Muscle layer of duodenum (tissue), 2 donors: Measurements from ENCODE around the gene GIPC1.

ENCODE experiments used
- H3K27ac ChIP-seq: one replicate; pipeline ENCODE4 v1.7.0; 2013; ENCODE audit warnings: mild to moderate bottlenecking, low read length
- H3K27me3 ChIP-seq: one replicate; pipeline ENCODE4 v1.7.0; 2013; ENCODE audit warnings: low read depth, mild to moderate bottlenecking, control low read depth, low read length
- H3K36me3 ChIP-seq, 2 donors: one replicate each; pipeline ENCODE4 v1.7.0; 2013; ENCODE audit warnings: low read length in 2 of 2, control low read depth in 1 of 2, mild to moderate bottlenecking in 1 of 2; ENCODE audit not compliant: insufficient read depth in 2 of 2, control insufficient read depth in 1 of 2
- H3K4me1 ChIP-seq, 2 donors: one replicate each; pipeline ENCODE4 v1.7.0; 2013; ENCODE audit warnings: low read length in 2 of 2, mild to moderate bottlenecking in 2 of 2, control low read depth in 1 of 2, moderate library complexity in 1 of 2; ENCODE audit not compliant: insufficient read depth in 2 of 2, control insufficient read depth in 1 of 2
- H3K4me3 ChIP-seq, 2 donors: one replicate each; pipeline ENCODE4 v1.7.0; 2013; ENCODE audit warnings: low read length in 2 of 2, low read depth in 1 of 2, mild to moderate bottlenecking in 1 of 2
- H3K9me3 ChIP-seq, 2 donors: one replicate each; pipeline ENCODE4 v1.7.0; 2013; ENCODE audit warnings: low read length in 2 of 2, control low read depth in 1 of 2, mild to moderate bottlenecking in 1 of 2; ENCODE audit not compliant: control insufficient read depth in 1 of 2
- donor health status: healthy.

GIPC1 gene

DNA sequence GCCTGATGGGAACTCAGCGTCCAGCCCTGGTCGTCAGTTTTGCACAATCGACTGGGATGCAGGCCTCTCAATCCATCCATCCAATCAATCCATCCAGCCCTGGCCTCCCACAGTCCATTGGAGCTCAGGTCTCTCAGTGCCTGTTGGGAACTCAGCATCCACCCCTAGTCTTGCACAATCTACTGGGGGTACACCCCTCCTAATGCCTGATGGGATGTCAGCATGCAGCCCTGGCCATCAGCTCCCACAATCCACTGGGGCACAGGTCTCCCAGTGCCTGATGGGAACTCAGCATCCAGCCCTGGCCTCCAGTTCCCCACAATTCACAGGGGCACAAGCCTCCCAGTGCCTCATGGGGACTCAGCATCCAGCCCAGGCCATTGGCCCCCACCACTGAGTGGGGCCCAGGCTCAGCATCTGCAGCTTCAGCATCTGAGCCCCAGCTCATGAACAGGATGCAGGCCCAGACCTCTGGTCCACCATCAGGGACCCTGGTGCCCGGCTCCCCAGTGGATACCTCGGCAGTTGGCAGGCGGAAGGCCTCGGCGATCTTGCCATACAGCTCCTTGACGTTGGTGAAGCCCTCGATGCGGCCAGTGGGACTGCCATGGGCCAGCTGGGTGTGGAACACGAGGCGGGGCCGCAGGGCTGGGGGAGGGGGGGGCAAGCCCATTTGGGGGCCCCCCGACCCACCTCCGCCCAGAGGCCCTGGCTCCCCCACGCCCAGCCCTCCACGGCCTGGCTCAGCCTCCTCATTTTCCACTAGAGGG, 13.6 kb downstream of the GIPC1 start:
- H3K4me1 ChIP-seq = peaks cover 0 to 18% of the 10 kb centered on the region in 2 donors
- H3K9me3 ChIP-seq = no peaks in the 10 kb centered on the region
- H3K27me3 ChIP-seq = no peaks in the 10 kb centered on the region
- no peak overlapping the region for H3K27ac ChIP-seq
- peaks cover 0 to 48% of the 10 kb centered on the region in 2 donors for H3K36me3 ChIP-seq
- no peak overlapping the region for H3K4me3 ChIP-seq

DNA sequence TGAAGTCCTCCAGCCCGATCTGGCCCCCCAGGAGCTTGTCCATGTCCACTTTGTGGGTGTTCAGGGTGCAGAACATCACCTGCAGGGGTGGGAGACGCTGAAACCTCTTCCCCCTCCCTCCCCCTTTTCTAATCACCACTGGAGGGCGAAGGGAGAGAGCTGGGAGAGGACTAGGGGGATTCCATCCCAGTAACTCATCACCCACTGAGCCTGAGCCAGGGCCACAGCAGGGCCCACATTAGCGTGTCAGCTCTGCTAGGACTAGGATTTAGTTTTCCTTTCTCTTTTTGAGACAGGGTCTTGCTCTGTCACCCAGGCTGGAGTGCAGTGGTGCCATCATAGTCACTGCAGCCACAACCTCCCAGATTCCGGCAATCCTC, 15.2 kb downstream of the GIPC1 start:
- Histone ChIP-seq H3K36me3 (peaks cover 0 to 42% of the 10 kb centered on the region in 2 donors), H3K4me1 (peaks cover 0 to 34% of the 10 kb centered on the region in 2 donors), H3K27me3 (peaks cover 3% of the 10 kb centered on the region), H3K9me3 (no peaks in the 10 kb centered on the region), H3K27ac (no peak overlapping the region), H3K4me3 (no peak overlapping the region)

DNA sequence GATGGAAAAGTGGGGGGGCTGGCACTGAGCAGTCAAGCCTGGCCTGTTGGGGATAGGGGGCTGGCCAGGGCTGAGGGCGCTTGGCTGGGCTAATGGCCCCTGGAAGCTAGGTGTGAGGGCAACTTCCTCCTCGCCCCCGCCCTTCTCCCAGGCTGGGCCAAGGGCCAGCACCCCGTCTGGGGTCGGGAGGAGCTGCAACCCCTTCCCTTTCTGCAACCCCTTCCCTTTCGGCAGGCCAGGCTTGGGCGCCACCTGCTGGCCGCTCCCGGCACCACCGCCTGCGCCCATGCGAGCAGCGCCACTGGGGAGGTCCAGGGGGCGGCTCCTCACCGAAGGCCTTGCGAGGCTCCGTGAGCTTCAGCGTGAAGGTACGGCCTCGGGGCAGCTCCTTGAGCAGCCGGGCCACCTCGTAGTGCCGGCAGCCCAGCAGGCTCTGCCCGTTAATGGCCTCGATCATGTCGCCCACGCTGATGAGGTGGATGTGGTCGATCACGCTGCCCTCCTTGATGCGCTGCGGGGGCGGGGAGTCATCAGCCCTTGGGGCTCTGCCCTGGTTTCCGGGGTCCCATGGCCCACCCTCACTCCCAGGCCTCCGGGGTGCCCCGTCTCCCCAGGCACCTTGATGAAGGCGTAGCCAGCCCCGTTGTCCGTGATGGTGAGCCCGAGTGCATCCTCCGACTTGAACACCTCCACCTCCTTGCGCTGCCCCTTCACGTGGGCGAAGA, 15.8 kb downstream of the GIPC1 start:
- Histone ChIP-seq H3K36me3 (peaks cover 0 to 42% of the 10 kb centered on the region in 2 donors), H3K27me3 (peaks cover 3% of the 10 kb centered on the region), H3K4me3 (no peak overlapping the region), H3K4me1 (peaks cover 0 to 39% of the 10 kb centered on the region in 2 donors), H3K9me3 (no peaks in the 10 kb centered on the region), H3K27ac (no peak overlapping the region)

DNA sequence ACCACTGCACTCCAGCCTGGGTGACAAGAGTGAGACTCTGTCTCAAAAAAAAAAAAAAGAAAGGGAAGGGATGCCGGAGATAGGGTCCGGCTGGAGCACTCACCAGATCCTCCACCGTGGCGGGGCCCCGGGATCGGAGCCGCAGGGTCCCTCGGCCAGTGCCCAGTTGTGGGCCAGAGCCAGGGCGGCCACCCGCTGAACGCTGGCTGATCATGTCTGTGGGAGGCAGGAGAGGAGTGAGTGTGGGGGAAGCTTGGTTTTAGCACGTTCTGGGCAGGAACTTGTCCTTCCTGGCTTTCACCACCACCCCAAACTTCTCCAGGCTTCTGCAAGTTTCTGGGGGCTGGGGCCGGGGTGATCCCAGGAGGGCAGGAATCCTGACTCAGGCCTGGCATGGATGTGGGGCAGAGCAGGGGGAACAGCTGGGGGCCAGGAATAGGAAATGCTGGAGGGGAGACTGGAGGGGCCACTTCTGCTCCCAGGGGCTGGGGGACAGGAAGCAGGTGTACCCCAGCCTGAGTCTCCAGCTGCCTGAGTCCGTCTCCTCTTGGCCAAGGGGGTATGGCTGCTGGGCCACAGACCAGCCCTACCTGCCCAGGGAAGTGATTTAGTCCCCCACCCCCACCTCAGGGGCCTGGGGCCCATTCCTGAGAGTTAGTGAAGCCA, 16.5 kb downstream of the GIPC1 start:
- Histone ChIP-seq H3K27me3 (peaks cover 10% of the 10 kb centered on the region), H3K36me3 (peaks cover 0 to 42% of the 10 kb centered on the region in 2 donors), H3K9me3 (no peaks in the 10 kb centered on the region), H3K4me1 (peaks cover 0 to 45% of the 10 kb centered on the region in 2 donors), H3K27ac (no peak overlapping the region), H3K4me3 (no peak overlapping the region)

DNA sequence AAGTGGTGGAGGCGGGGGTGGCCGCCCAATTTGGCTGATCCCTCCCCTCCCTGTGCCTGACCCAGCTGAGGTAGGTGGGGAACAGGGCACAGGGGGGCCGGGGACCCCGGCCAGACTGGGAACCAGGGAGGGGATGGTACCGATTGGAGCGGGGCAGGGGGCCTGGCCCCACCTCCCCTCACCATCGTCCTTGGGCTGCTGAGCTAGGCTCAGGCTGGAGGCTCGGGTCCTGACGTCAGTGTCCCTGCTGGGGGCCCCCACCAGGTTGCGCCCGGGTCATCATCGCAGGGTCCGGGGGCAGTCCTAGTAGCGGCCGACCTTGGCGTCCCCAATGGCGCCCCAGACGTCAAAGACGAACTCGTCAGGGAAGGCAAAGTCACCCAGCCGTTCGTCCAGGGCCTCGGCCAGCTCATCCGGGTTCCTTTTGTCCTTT, 17.8 kb downstream of the GIPC1 start:
- H3K27me3 ChIP-seq = peaks cover 13% of the 10 kb centered on the region
- peaks cover 0 to 42% of the 10 kb centered on the region in 2 donors for H3K36me3 ChIP-seq
- H3K4me1 ChIP-seq = peaks cover 0 to 57% of the 10 kb centered on the region in 2 donors
- H3K9me3 ChIP-seq = no peaks in the 10 kb centered on the region
- no peak overlapping the region for H3K27ac ChIP-seq
- no peak overlapping the region for H3K4me3 ChIP-seq

DNA sequence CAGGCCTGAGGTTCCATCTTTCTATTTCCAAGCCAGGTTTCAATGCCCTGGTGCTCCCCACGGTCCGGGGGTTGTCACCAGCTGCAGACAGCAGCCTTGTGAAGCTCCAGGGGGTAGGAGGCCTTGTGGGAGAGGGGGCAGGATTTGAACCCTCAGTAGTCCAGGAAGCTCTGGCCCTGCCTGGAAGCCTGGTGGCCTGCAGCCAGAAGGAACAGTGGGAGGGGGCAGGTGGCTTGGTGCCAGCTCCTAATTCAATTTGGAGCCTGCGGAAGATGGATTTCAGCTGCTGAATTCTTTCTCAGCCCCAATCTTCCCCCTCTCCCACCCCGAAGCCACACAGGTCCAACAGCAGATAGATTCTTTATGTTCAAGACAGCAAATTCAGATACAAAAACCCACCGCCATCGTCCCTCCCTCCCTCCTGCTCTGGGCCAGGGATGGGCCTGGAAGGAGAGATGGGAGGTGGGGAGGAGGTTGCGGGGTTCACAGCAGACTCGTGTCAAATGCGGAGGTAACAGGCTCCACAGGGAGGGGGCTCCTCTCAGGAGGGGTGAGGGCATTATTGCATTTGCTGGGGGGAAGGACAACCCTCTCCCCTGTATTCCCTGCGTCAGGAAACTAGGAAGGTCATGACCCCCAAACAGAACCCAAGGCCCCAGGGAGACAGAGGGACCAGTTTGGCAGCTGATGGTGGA, 18.4 kb downstream of the GIPC1 start:
- H3K9me3 ChIP-seq = no peaks in the 10 kb centered on the region
- peaks cover 18% of the 10 kb centered on the region for H3K27me3 ChIP-seq
- no peak overlapping the region for H3K4me3 ChIP-seq
- no peak overlapping the region for H3K27ac ChIP-seq
- H3K36me3 ChIP-seq = peaks cover 0 to 40% of the 10 kb centered on the region in 2 donors
- peaks cover 0 to 61% of the 10 kb centered on the region in 2 donors for H3K4me1 ChIP-seq

DNA sequence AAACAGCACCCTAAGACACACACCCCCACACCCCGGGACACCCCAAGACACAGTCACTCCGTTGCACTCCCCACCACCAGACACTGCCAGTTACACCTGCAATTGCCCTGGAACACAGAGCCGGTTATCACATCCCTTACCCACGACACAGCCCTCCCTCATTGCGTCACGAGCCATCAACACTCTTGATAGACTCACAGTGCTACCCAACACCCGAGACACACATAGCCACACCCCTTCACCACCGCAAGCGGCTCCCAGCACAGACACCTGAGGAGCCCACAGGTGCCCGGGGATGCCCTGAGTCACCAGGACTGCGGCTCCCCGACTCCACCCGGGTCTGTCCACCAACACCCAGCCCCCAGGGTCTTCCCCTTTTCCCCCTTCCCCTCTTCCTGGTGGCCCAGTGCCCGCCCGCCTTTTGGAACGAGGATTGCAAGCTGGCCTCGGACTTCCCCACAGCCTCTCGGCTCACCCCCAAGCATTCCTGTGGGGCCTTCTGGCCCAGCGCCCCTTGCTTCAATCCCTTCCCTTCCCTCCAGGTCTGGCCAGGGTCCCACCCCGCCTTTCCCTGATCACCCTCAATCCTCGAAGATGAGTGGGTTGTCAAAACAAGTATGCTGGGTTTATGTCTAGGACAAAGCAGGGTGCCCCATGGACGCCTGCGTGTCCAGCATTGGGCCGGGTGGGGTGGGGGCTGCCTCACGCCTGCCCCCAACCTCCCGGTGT, 19.1 kb downstream of the GIPC1 start:
- no peak overlapping the region for H3K27ac ChIP-seq
- peaks cover 18% of the 10 kb centered on the region for H3K27me3 ChIP-seq
- no peaks in the 10 kb centered on the region for H3K9me3 ChIP-seq
- no peak overlapping the region for H3K4me3 ChIP-seq
- H3K36me3 ChIP-seq = peaks cover 0 to 32% of the 10 kb centered on the region in 2 donors
- H3K4me1 ChIP-seq = peaks cover 0 to 68% of the 10 kb centered on the region in 2 donors

DNA sequence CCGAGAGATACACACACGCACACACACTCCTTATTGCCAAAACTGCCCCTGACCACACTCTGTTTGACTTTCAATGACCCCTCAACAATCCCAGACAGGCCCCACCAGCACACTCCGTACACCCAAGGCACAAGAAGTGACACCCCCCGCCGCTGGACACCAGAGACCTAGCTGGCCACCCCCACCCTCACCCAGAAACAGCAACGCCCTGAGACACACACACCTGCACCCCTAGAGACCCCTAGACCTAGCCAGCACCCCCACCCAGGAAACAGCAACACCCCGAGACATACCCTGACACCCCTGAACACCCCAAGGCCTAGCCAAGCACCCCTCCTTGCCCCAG, 19.6 kb downstream of the GIPC1 start:
- Histone ChIP-seq H3K27ac (no peak overlapping the region), H3K4me1 (peaks cover 0 to 73% of the 10 kb centered on the region in 2 donors)

DNA sequence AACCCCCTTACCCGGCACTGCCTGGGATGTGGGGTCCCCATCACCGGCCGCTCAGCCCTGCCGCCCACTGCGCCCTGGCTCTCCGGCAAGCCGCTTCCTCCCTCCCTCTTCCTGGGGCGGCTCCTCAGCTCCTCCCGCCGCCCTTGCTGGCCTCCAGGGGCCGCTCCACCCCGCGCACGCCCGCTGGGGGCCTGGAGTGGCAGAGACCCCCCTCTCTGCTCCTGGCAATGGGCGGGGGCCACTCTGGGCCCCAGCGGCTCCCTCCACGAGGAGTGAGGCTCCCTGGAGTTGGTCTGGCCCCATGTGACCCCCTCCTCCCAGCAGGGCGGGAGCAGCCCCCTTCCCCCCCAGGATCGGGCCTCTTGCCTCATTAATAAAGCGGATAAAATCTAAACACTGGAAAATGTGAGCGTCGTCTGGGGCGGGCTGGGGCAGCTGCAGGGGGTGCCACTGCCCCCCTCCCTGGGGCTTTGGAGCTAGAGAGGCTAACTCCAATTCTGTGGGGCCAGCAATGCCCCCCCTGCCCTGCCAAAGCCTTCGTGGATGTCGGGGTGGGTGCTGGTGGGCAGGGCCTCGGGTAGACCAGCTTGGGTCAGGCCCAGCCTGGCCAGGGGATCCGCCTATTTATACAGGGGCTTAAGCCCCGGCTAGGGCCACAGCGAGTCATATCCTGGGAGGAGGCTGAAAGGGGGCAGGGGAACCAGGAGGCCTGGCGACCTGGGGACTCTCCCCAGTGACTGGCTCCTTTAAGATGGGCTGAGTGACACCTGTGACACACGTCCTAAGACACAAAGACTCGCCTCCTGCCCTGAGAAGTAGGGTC, 20.5 kb downstream of the GIPC1 start, which contains the start of gene PTGER1:
PTGER1 (minus strand) TSS at position 104 of the 823 bp plus-strand sequence. CDS start 1,034 bp downstream, outside the sequence.
- H3K27me3 ChIP-seq = peaks cover 18% of the 10 kb centered on the region
- peaks cover 0 to 73% of the 10 kb centered on the region in 2 donors for H3K4me1 ChIP-seq
- H3K27ac ChIP-seq = no peak within 1 kb of the TSS
- no peaks in the 10 kb centered on the region for H3K9me3 ChIP-seq
- H3K4me3 ChIP-seq = peak within 1 kb of the TSS in 1 of 2 donors; percentile 50
- peaks cover 0 to 41% of the 10 kb centered on the region in 2 donors for H3K36me3 ChIP-seq

More for the DNA sequence above, 19.6 kb downstream of the GIPC1 start:
- Histone ChIP-seq H3K9me3 (no peaks in the 10 kb centered on the region), H3K4me3 (no peak overlapping the region), H3K27me3 (peaks cover 18% of the 10 kb centered on the region), H3K36me3 (peaks cover 0 to 36% of the 10 kb centered on the region in 2 donors)

DNA sequence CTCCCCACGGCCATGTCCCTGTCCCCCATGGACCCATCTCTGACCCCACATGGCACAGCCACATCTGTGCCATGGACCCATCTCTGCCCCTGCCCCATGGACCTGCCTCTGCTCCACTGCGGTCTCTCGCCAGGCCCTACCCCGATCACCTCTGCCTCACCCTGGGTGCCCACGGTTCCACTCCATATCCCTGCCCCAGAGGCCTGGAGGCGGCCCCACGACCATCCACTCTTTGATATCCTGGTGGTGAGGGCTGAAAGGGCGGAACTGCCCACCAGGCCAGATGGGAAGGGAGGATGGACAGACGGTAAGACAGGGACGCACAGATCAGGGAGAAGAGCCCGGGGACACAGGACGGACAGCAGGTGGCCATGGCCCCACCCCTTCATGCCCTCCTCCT, 21.1 kb downstream of the GIPC1 start:
- Histone ChIP-seq H3K4me1 (peaks cover 0 to 68% of the 10 kb centered on the region in 2 donors), H3K9me3 (no peaks in the 10 kb centered on the region), H3K27me3 (peaks cover 18% of the 10 kb centered on the region), H3K4me3 (peak overlapping the region in 1 of 2 donors; percentile 50), H3K36me3 (peaks cover 6 to 41% of the 10 kb centered on the region in 2 donors), H3K27ac (no peak overlapping the region)
